Cardiac fibroblast (primary cell): ENCODE results near the gene FOSL2.
A peak's percentile ranks its signal among the peaks of the same experiment; 100 is the strongest.
"Not testable (repeated sequence)": the region's sequence is repeated elsewhere in the genome, so short reads cannot be mapped to it uniquely, and the experiment has no call there.

Experiments used
- DNase-seq, 2 donors: peaks; one replicate each; pipeline versions ENCODE4 v3.0.0 to v3.0.0-alpha.2; 2010; ENCODE audit warnings: low read depth in 2 of 2
- H3K4me3 ChIP-seq, 2 donors: replicated peaks in 1 of 2; 1 replicate in 1 of 2; 2 replicates in 1 of 2; pipeline ENCODE4 v1.5.1; 2011; ENCODE audit warnings: low read depth in 2 of 2, low read length in 2 of 2, mild to moderate bottlenecking in 2 of 2, moderate library complexity in 1 of 2
- CTCF ChIP-seq: IDR thresholded peaks from one replicate; pipeline ENCODE4 v1.5.1; 2011; ENCODE audit warnings: low read depth, mild to moderate bottlenecking, low read length, inconsistent platforms

The FOSL2 gene

GRCh38 chr2:28366496-28367282 is 26.0 kb upstream of the FOSL2 start:
- no peak overlapping the region for H3K4me3 ChIP-seq
- DNase-seq: peak in 1 of 2 donors; percentile 72
- no peak for TF ChIP-seq CTCF

- DNase-seq: no peak
- H3K4me3 ChIP-seq: no peak overlapping the region
- no peak for TF ChIP-seq CTCF
Measured at GRCh38 chr2:28367667-28368356, 24.8 kb upstream of the FOSL2 start.

- no peak for TF ChIP-seq CTCF
- no peak for DNase-seq
- no peak overlapping the region for H3K4me3 ChIP-seq
Measured at GRCh38 chr2:28368357-28368798, 24.3 kb upstream of the FOSL2 start.

- H3K4me3 ChIP-seq: no peak overlapping the region
- TF ChIP-seq CTCF: no peak
- no peak for DNase-seq
Measured at GRCh38 chr2:28369358-28369757, 23.3 kb upstream of the FOSL2 start.

GRCh38 chr2:28370354-28370753 is 22.3 kb upstream of the FOSL2 start:
- no peak overlapping the region for H3K4me3 ChIP-seq
- TF ChIP-seq CTCF: no peak
- peak in 1 of 2 donors; percentile 27 for DNase-seq

- H3K4me3 ChIP-seq, DNase-seq: not testable (repeated sequence)
Measured at GRCh38 chr2:28371728-28372127, 20.9 kb upstream of the FOSL2 start.

GRCh38 chr2:28373854-28374253 is 18.8 kb upstream of the FOSL2 start:
- TF ChIP-seq CTCF: no peak
- DNase-seq: no peak
- no peak overlapping the region for H3K4me3 ChIP-seq
